Tibial nerve (tissue), 4 donors: ENCODE results near the gene TSPAN3.

Experiments used
- CTCF ChIP-seq, 5 experiments: fragments of 200-600 bp in 3 of 5; fragments of 450-650 bp in 2 of 5; sonication (generic) in 3 of 5; IDR thresholded peaks; one replicate each; pipeline ENCODE4 v1.5.1; 2016 to 2019; ENCODE audit warnings: antibody characterized with exemption in 5 of 5, mild to moderate bottlenecking in 3 of 5, moderate library complexity in 2 of 5
- EP300 ChIP-seq, 2 donors: sonication (generic); formaldehyde crosslinking; IDR thresholded peaks; one replicate each; pipeline ENCODE4 v1.6.1; 2017; ENCODE audit warnings: antibody characterized with exemption in 2 of 2, mild to moderate bottlenecking in 1 of 2

GRCh38 chr15:77097921-77098320, 27.0 kb upstream of the TSPAN3 start:
- TF ChIP-seq CTCF (IDR thresholded peaks at IDR 0.05) (no peak), EP300 (IDR thresholded peaks at IDR 0.05) (no peak)
